Activated naive CD8-positive, alpha-beta T cell treated with anti-CD3 and anti-CD28 coated beads for 36 hours (primary cell): ENCODE results near the gene CST9L. TPM values are rescaled to one million over a fixed set of nuclear protein-coding genes. Genes with fewer than 3 reads are reported as not detected.

ENCODE experiments used
- DNase-seq: peaks from one replicate; pipeline ENCODE4 v3.0.0; 2021
- H3K27ac Mint-ChIP-seq: one replicate; pipeline ENCODE4 v1.8.0; 2022; ENCODE audit warnings: mild to moderate bottlenecking, moderate library complexity, mixed read lengths
- H3K27me3 Mint-ChIP-seq: one replicate; pipeline ENCODE4 v1.8.0; 2022; ENCODE audit warnings: mild to moderate bottlenecking, mixed read lengths
- H3K36me3 Mint-ChIP-seq: one replicate; pipeline ENCODE4 v1.8.0; 2021; ENCODE audit warnings: mild to moderate bottlenecking, mixed read lengths
- H3K4me1 Mint-ChIP-seq: one replicate; pipeline ENCODE4 v1.8.0; 2021; ENCODE audit warnings: mixed read lengths
- H3K4me3 Mint-ChIP-seq: one replicate; pipeline ENCODE4 v1.8.0; 2022; ENCODE audit warnings: mild to moderate bottlenecking, moderate library complexity, mixed read lengths
- H3K9me3 Mint-ChIP-seq: one replicate; pipeline ENCODE4 v1.8.0; 2022; ENCODE audit warnings: mixed read lengths
- total RNA-seq, 2 experiments: library from RNA; stranded (reverse); gene quantifications; one replicate each; pipeline ENCODE4 v1.2.3, GENCODE V29; 2021

The CST9L gene
- total RNA-seq, 2 experiments from 2014 or later, result not detected

- no peak for DNase-seq
- Mint-ChIP-seq H3K27me3 (no peaks in the 10 kb centered on the region), H3K4me1 (no peaks in the 10 kb centered on the region), H3K4me3 (no peak overlapping the region), H3K36me3 (no peaks in the 10 kb centered on the region), H3K27ac (no peak overlapping the region), H3K9me3 (no peaks in the 10 kb centered on the region)
These were observed 50.6 kb downstream of the CST9L start for GRCh38 chr20:23517719-23518118.

- DNase-seq, result no peak
- no peak overlapping the region for H3K27ac Mint-ChIP-seq
- H3K36me3 Mint-ChIP-seq, result no peaks in the 10 kb centered on the region
- H3K4me3 Mint-ChIP-seq, result no peak overlapping the region
- H3K4me1 Mint-ChIP-seq, result no peaks in the 10 kb centered on the region
- H3K9me3 Mint-ChIP-seq, result no peaks in the 10 kb centered on the region
- H3K27me3 Mint-ChIP-seq, result no peaks in the 10 kb centered on the region
These were observed 52.9 kb downstream of the CST9L start for GRCh38 chr20:23515250-23515939.

- H3K4me3 Mint-ChIP-seq, result no peak overlapping the region
- no peaks in the 10 kb centered on the region for H3K27me3 Mint-ChIP-seq
- no peaks in the 10 kb centered on the region for H3K36me3 Mint-ChIP-seq
- H3K9me3 Mint-ChIP-seq, result no peaks in the 10 kb centered on the region
- no peak overlapping the region for H3K27ac Mint-ChIP-seq
- no peaks in the 10 kb centered on the region for H3K4me1 Mint-ChIP-seq
- DNase-seq, result no peak
These were observed 53.4 kb downstream of the CST9L start for GRCh38 chr20:23514848-23515247.

Other genes starting within 250 kb of the CST9L start
- 10 to 100 TPM; 53.5 to 55.9 TPM for gene NXT1, start 217.7 kb downstream of the CST9L start, total RNA-seq
- gene GZF1, start 206.3 kb downstream of the CST9L start, total RNA-seq, result 10 to 100 TPM; 11.5 to 12.1 TPM
- 1 to 10 TPM; 6.7 to 7.2 TPM for gene NAPB, start 147.0 kb downstream of the CST9L start, total RNA-seq
- gene CSTL1, start 128.8 kb downstream of the CST9L start, total RNA-seq, result not detected
- not detected for gene CST11, start 115.6 kb downstream of the CST9L start, total RNA-seq
- gene CST8, start 77.4 kb downstream of the CST9L start, total RNA-seq, result not detected
- not detected for gene CST9, start 37.4 kb upstream of the CST9L start, total RNA-seq
- under 1 TPM; 0.54 to 0.62 TPM for gene CST3, start 69.5 kb upstream of the CST9L start, total RNA-seq
- gene CST4, start 120.6 kb upstream of the CST9L start, total RNA-seq, result not detected
- not detected for gene CST1, start 182.5 kb upstream of the CST9L start, total RNA-seq